SIG-M5 treated with dmso at 0.1 percent for 504 hours (cell line): ENCODE results near the gene GABRR2.

ENCODE experiments used
- DNase-seq: peaks from one replicate; lab custom pipeline; 2025; ENCODE audit not compliant: unreplicated experiment; lab: John Stamatoyannopoulos, UW

The GABRR2 gene

GRCh38 chr6:89215391-89215790 is 99.7 kb downstream of the GABRR2 start:
- peak; percentile 85 for DNase-seq

GRCh38 chr6:89214197-89214596 is 100.9 kb downstream of the GABRR2 start:
- DNase-seq = no peak

- DNase-seq = no peak
These were observed 102.6 kb downstream of the GABRR2 start for GRCh38 chr6:89212472-89212871.

GRCh38 chr6:89209457-89209856 is 105.6 kb downstream of the GABRR2 start:
- DNase-seq = no peak

GRCh38 chr6:89208551-89208950 is 106.5 kb downstream of the GABRR2 start:
- DNase-seq = no peak
